Peyer's patch (tissue), 4 donors: ENCODE measurements around the gene WDFY4. TPM values are rescaled to one million over a fixed set of nuclear protein-coding genes. Genes with fewer than 3 reads are reported as not detected.

Source experiments
- DNase-seq, 3 donors: peaks; one replicate each; pipeline ENCODE4 v3.0.0-alpha.2; 2017 to 2019
- H3K27ac ChIP-seq, 4 donors: fragments of 200-600 bp; sonication (generic); one replicate each; pipeline ENCODE4 v1.5.1; 2016 to 2019
- H3K27me3 ChIP-seq, 2 donors: fragments of 200-600 bp; sonication (generic); one replicate each; pipeline ENCODE4 v1.5.1; 2019
- H3K36me3 ChIP-seq, 3 donors: fragments of 200-600 bp; sonication (generic); one replicate each; pipeline ENCODE4 v1.5.1; 2016 to 2019
- H3K4me1 ChIP-seq, 4 donors: fragments of 200-600 bp; sonication (generic); one replicate each; pipeline ENCODE4 v1.5.1; 2016 to 2019
- H3K4me3 ChIP-seq, 4 donors: fragments of 200-600 bp; sonication (generic); 1 replicate in 3 of 4; 2 replicates in 1 of 4; pipeline ENCODE4 v1.5.1; 2016 to 2019; ENCODE audit warnings: mild to moderate bottlenecking in 1 of 4
- H3K9me3 ChIP-seq, 4 donors: fragments of 200-600 bp; sonication (generic); one replicate each; pipeline ENCODE4 v1.5.1; 2016 to 2019; ENCODE audit warnings: mild to moderate bottlenecking in 1 of 4
- POLR2A ChIP-seq, 2 donors: fragments of 450-650 bp; IDR thresholded peaks; one replicate each; pipeline ENCODE4 v1.5.1; 2017; ENCODE audit warnings: antibody characterized with exemption in 2 of 2, mild to moderate bottlenecking in 2 of 2, moderate library complexity in 2 of 2
- total RNA-seq, 4 donors: library from RNA; depleted of rRNA; stranded (reverse); fragments of >200 nt; gene quantifications; one replicate each; pipeline ENCODE4 v1.1.0, GENCODE V29; 2016
- TF ChIP-seq, protein P1 (sequence below), 6 experiments: fragments of 450-650 bp in 4 of 6; fragments of 200-600 bp in 2 of 6; sonication (generic) in 1 of 6; IDR thresholded peaks; one replicate each; pipeline ENCODE4 v1.5.1; 2017 to 2019; ENCODE audit warnings: antibody characterized with exemption in 6 of 6, mild to moderate bottlenecking in 3 of 6, moderate library complexity in 1 of 6

WDFY4 gene
- total RNA-seq, 4 donors from 2014 or later: 0.53 to 102 (median 4.6) TPM

GRCh38 chr10:48694371-48695030, 9.8 kb downstream of the WDFY4 start:
- no peak for DNase-seq
- Histone ChIP-seq H3K36me3 (no peaks in the 10 kb centered on the region), H3K27me3 (no peaks in the 10 kb centered on the region), H3K4me3 (no peak overlapping the region), H3K9me3 (no peaks in the 10 kb centered on the region), H3K4me1 (no peaks in the 10 kb centered on the region), H3K27ac (no peak overlapping the region)
- TF ChIP-seq, protein P1, sequence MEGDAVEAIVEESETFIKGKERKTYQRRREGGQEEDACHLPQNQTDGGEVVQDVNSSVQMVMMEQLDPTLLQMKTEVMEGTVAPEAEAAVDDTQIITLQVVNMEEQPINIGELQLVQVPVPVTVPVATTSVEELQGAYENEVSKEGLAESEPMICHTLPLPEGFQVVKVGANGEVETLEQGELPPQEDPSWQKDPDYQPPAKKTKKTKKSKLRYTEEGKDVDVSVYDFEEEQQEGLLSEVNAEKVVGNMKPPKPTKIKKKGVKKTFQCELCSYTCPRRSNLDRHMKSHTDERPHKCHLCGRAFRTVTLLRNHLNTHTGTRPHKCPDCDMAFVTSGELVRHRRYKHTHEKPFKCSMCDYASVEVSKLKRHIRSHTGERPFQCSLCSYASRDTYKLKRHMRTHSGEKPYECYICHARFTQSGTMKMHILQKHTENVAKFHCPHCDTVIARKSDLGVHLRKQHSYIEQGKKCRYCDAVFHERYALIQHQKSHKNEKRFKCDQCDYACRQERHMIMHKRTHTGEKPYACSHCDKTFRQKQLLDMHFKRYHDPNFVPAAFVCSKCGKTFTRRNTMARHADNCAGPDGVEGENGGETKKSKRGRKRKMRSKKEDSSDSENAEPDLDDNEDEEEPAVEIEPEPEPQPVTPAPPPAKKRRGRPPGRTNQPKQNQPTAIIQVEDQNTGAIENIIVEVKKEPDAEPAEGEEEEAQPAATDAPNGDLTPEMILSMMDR (IDR thresholded peaks at IDR 0.05): no peak
- TF ChIP-seq POLR2A (IDR thresholded peaks at IDR 0.05): no peak

GRCh38 chr10:48695636-48696534, 11.2 kb downstream of the WDFY4 start:
- Histone ChIP-seq H3K27me3 (no peaks in the 10 kb centered on the region), H3K4me3 (no peak overlapping the region), H3K36me3 (no peaks in the 10 kb centered on the region), H3K27ac (no peak overlapping the region), H3K4me1 (no peaks in the 10 kb centered on the region), H3K9me3 (no peaks in the 10 kb centered on the region)
- no peak for DNase-seq
- TF ChIP-seq POLR2A (IDR thresholded peaks at IDR 0.05): no peak
- TF ChIP-seq, protein P1 (IDR thresholded peaks at IDR 0.05): no peak

DNA sequence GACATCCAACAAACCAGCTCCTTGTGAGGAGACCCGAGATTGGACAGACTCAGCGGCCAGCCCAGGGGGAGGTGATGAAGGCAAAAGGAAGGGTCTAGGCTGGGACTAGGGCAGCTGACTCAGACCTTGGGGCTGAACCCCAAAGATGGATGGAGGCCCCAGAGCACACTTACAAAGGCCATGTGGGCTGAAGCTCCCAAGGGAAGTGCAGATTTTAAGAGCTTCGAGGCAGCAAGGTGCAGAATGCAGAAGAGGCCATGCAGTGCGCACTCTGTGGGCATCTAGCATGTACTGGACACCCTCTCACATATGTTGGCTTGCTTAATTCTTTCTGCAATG, 11.8 kb downstream of the WDFY4 start:
- Histone ChIP-seq H3K9me3 (no peaks in the 10 kb centered on the region), H3K36me3 (no peaks in the 10 kb centered on the region), H3K4me1 (peaks cover 0 to 3% (median 0%) of the 10 kb centered on the region in 4 donors), H3K27me3 (no peaks in the 10 kb centered on the region), H3K27ac (no peak overlapping the region), H3K4me3 (no peak overlapping the region)
- no peak for DNase-seq
- TF ChIP-seq, protein P1 (IDR thresholded peaks at IDR 0.05): no peak
- no peak for TF ChIP-seq POLR2A (IDR thresholded peaks at IDR 0.05)

GRCh38 chr10:48697091-48697490, 12.4 kb downstream of the WDFY4 start:
- no peak for TF ChIP-seq POLR2A (IDR thresholded peaks at IDR 0.05)
- TF ChIP-seq, protein P1 (IDR thresholded peaks at IDR 0.05): no peak
- H3K9me3 ChIP-seq: no peaks in the 10 kb centered on the region
- no peaks in the 10 kb centered on the region for H3K36me3 ChIP-seq
- no peaks in the 10 kb centered on the region for H3K27me3 ChIP-seq
- no peak overlapping the region for H3K4me3 ChIP-seq
- peaks cover 0 to 9% (median 0%) of the 10 kb centered on the region in 4 donors for H3K4me1 ChIP-seq
- no peak overlapping the region for H3K27ac ChIP-seq
- no peak for DNase-seq

- no peaks in the 10 kb centered on the region for H3K27me3 ChIP-seq
- peaks cover 0 to 12% (median 0%) of the 10 kb centered on the region in 4 donors for H3K4me1 ChIP-seq
- no peaks in the 10 kb centered on the region for H3K9me3 ChIP-seq
- H3K4me3 ChIP-seq: no peak overlapping the region
- DNase-seq: no peak
- no peak for TF ChIP-seq POLR2A (IDR thresholded peaks at IDR 0.05)
- TF ChIP-seq, protein P1 (IDR thresholded peaks at IDR 0.05): no peak
- H3K36me3 ChIP-seq: no peaks in the 10 kb centered on the region
- H3K27ac ChIP-seq: no peak overlapping the region
Measured at GRCh38 chr10:48697821-48698764, 13.4 kb downstream of the WDFY4 start.
